Keratinocyte (primary cell): ENCODE measurements around the gene SPACA7.

Source experiments
- CTCF ChIP-seq, 3 experiments: IDR thresholded peaks in 1 of 3; conservative IDR thresholded peaks in 1 of 3; optimal IDR thresholded peaks in 1 of 3; 2 replicates in 2 of 3; 3 replicates in 1 of 3; pipeline versions ENCODE3 to v1.5.1; 2011; ENCODE audit warnings: low read length in 3 of 3, mild to moderate bottlenecking in 3 of 3, moderate library complexity in 2 of 3, control low read depth in 1 of 3, inconsistent platforms in 1 of 3; ENCODE audit not compliant: insufficient read depth in 2 of 3; ENCODE audit errors: extremely low read depth in 1 of 3
- EZH2 ChIP-seq: IDR thresholded peaks from one replicate; pipeline ENCODE4 v1.6.1; 2012; ENCODE audit warnings: inconsistent platforms, mild to moderate bottlenecking, low read length, moderate library complexity

GRCh38 chr13:112468069-112468468 is 91.9 kb downstream of the SPACA7 start:
- TF ChIP-seq CTCF (optimal IDR thresholded peaks at IDR 0.05 in 1 of 3, IDR thresholded peaks at IDR 0.05 in 1 of 3, conservative IDR thresholded peaks at IDR 0.05 in 1 of 3; ENCODE audit: extremely low read depth in 1 of 3, insufficient read depth in 2 of 3, low read length in 3 of 3) (no peak), EZH2 (no peak)
